GM12878 (cell line): Measurements from ENCODE around the gene UNC5CL. TPM values are rescaled to one million over a fixed set of nuclear protein-coding genes. Genes with fewer than 3 reads are reported as not detected.
A peak's percentile ranks its signal among the peaks of the same experiment; 100 is the strongest.

Source experiments
- ATAC-seq: fragments of 200-7000 bp; cut with Tn5 transposase; 3 replicates; pipeline ENCODE4 v1.9.1; 2020; ENCODE audit warnings: mild to moderate bottlenecking, moderate library complexity
- BruUV-seq: library from RNA; stranded (reverse); fragments of 400-500 nt; replicated peaks from 2 replicates; lab custom pipeline; 2021; lab: Mats Ljungman, UMichigan
- CTCF ChIA-PET: fragments of 300-600 bp; sonication (Branson Sonifier 250); formaldehyde crosslinking; extraction: SDS; loops from one replicate; lab custom pipeline; 2021; ENCODE audit warnings: inconsistent platforms; lab: Yijun Ruan, JAX
- POLR2A ChIA-PET: fragments of 350-600 bp; formaldehyde crosslinking; extraction: SDS; loops from one replicate; lab custom pipeline; 2021; ENCODE audit warnings: inconsistent platforms; lab: Charles Lee
- RAD21 ChIA-PET: fragments of 300-600 bp; sonication (Branson Sonifier 250); formaldehyde crosslinking; loops from one replicate; lab custom pipeline; 2023; ENCODE audit warnings: antibody characterized with exemption; ENCODE audit not compliant: unreplicated experiment; lab: Charles Lee
- SMC1A ChIA-PET: fragments of 300-600 bp; sonication (Branson Sonifier 250); formaldehyde crosslinking; loops from one replicate; lab custom pipeline; 2023; ENCODE audit not compliant: unreplicated experiment, uncharacterized antibody; lab: Charles Lee
- DNase-seq: peaks from one replicate; pipeline ENCODE4 v3.0.0-alpha.2; 2011; ENCODE audit warnings: low read depth, low spot score
- FAIRE-seq: peaks from 3 replicates; lab custom pipeline; 2011; peaks lifted over from hg19 to GRCh38; lab: Jason Lieb, UNC
- H2AFZ ChIP-seq: 2 replicates; pipeline ENCODE4 v1.6.0; 2011; ENCODE audit warnings: low read depth, low read length, control low read depth; ENCODE audit not compliant: control insufficient read depth
- H3K27ac ChIP-seq: 2 replicates; pipeline ENCODE4 v1.5.1; 2011; ENCODE audit warnings: control low read depth; ENCODE audit not compliant: control insufficient read depth, insufficient read depth
- H3K27me3 ChIP-seq, 2 experiments: replicated peaks in 1 of 2; 2 replicates each; pipeline versions ENCODE4 v1.6.0 to v1.6.1; 2011; ENCODE audit warnings: low read length in 1 of 2; ENCODE audit not compliant: control insufficient read depth in 2 of 2, insufficient read depth in 2 of 2
- H3K36me3 ChIP-seq, 2 experiments: 2 replicates each; pipeline ENCODE4 v1.5.1; 2011; ENCODE audit warnings: low read length in 1 of 2; ENCODE audit not compliant: control insufficient read depth in 2 of 2, insufficient read depth in 2 of 2
- H3K4me1 ChIP-seq: 2 replicates; pipeline ENCODE4 v1.6.1; 2011; ENCODE audit warnings: mild to moderate bottlenecking, low read length, moderate library complexity, mixed read lengths; ENCODE audit not compliant: control insufficient read depth, insufficient read depth
- H3K4me2 ChIP-seq: 2 replicates; pipeline ENCODE4 v1.6.0; 2011; ENCODE audit warnings: control low read depth; ENCODE audit not compliant: control insufficient read depth, insufficient read depth
- H3K4me3 ChIP-seq: fragments of 200-600 bp; sonication (generic); 2 replicates; pipeline ENCODE4 v1.5.1; 2016
- H3K79me2 ChIP-seq: 2 replicates; pipeline ENCODE4 v1.6.0; 2011; ENCODE audit warnings: low read length; ENCODE audit not compliant: control insufficient read depth, insufficient read depth
- H3K9ac ChIP-seq: 2 replicates; pipeline ENCODE4 v1.8.0; 2011; ENCODE audit warnings: low read length, control low read depth, mixed read lengths; ENCODE audit not compliant: control insufficient read depth, insufficient read depth
- H3K9me3 ChIP-seq: replicated peaks from 3 replicates; pipeline ENCODE4 v1.5.1; 2011; ENCODE audit warnings: mild to moderate bottlenecking, low read length; ENCODE audit not compliant: control insufficient read depth, insufficient read depth
- H4K20me1 ChIP-seq: 2 replicates; pipeline ENCODE4 v1.6.0; 2011; ENCODE audit not compliant: control insufficient read depth, insufficient read depth
- CBFB ChIP-seq: IDR thresholded peaks from 2 replicates; pipeline ENCODE4 v1.6.1; 2016; ENCODE audit warnings: antibody characterized with exemption, low read depth
- CBX3 ChIP-seq: fragments of 200-600 bp; sonication (generic); IDR thresholded peaks from 2 replicates; pipeline ENCODE4 v1.6.1; 2016; ENCODE audit warnings: low read depth, borderline replicate concordance
- CEBPB ChIP-seq, 2 experiments: fragments of 150-350 bp in 1 of 2; IDR thresholded peaks; 2 replicates each; pipeline ENCODE4 v1.6.1; 2012 to 2014; ENCODE audit warnings: low read depth in 2 of 2, low read length in 2 of 2, borderline replicate concordance in 1 of 2, inconsistent platforms in 1 of 2
- JUNB ChIP-seq: IDR thresholded peaks from 2 replicates; pipeline ENCODE4 v1.6.1; 2016; ENCODE audit warnings: antibody characterized with exemption, mild to moderate bottlenecking
- JUND ChIP-seq: IDR thresholded peaks from 2 replicates; pipeline ENCODE4 v1.6.1; 2012; ENCODE audit warnings: low read depth, mild to moderate bottlenecking, low read length, improper control_type of control experiment, moderate library complexity
- MEF2A ChIP-seq: IDR thresholded peaks from 2 replicates; pipeline ENCODE4 v1.6.1; 2011; ENCODE audit warnings: low read depth, mild to moderate bottlenecking, low read length, moderate library complexity; ENCODE audit not compliant: insufficient read depth
- POLR2AphosphoS5 ChIP-seq: IDR thresholded peaks from 2 replicates; pipeline ENCODE4 v1.6.1; 2011; ENCODE audit warnings: mild to moderate bottlenecking, low read length, inconsistent platforms
- SIX5 ChIP-seq: IDR thresholded peaks from 2 replicates; pipeline ENCODE4 v1.6.1; 2011; ENCODE audit warnings: mild to moderate bottlenecking, low read depth, low read length, moderate library complexity; ENCODE audit not compliant: severe bottlenecking
- TAF1 ChIP-seq: IDR thresholded peaks from 2 replicates; pipeline ENCODE4 v1.6.1; 2011; ENCODE audit warnings: mild to moderate bottlenecking, low read depth, low read length, borderline replicate concordance
- TCF3 ChIP-seq: IDR thresholded peaks from 2 replicates; pipeline ENCODE4 v1.6.1; 2012; ENCODE audit warnings: low read depth, mild to moderate bottlenecking, low read length, borderline replicate concordance; ENCODE audit not compliant: insufficient read depth
- USF1 ChIP-seq: IDR thresholded peaks from 2 replicates; pipeline ENCODE4 v1.6.1; 2011; ENCODE audit warnings: borderline replicate concordance, low read depth, mild to moderate bottlenecking, moderate library complexity, mixed read lengths, low read length; ENCODE audit not compliant: insufficient read depth; ENCODE audit errors: extremely low read length
- ZNF24 ChIP-seq: fragments of 450-650 bp; IDR thresholded peaks from 2 replicates; pipeline ENCODE4 v1.6.1; 2017; ENCODE audit warnings: antibody characterized with exemption, mild to moderate bottlenecking
- ZNF274 ChIP-seq: IDR thresholded peaks from one replicate; pipeline ENCODE4 v1.8.0; 2011; ENCODE audit not compliant: insufficient read length, insufficient read depth
- WGBS: methylation state at CpG from one replicate; pipeline ENCODE4 v1.1.6; 2016; ENCODE audit warnings: low lambda C conversion rate; ENCODE audit not compliant: insufficient replicate concordance, insufficient coverage; ENCODE audit errors: missing lambda C conversion rate; 5-methylcytosine and 5-hydroxymethylcytosine counted together
- in situ Hi-C: fragments of 300-500 bp; cut with MboI; formaldehyde crosslinking; loops from 9 replicates; pipeline ENCODE4 v1.14.3; 2018; ENCODE audit warnings: mixed read lengths
- intact Hi-C: fragments of 100-400 bp; cut with micrococcal nuclease; formaldehyde crosslinking; loops from one replicate; pipeline ENCODE4 v1.14.2; 2022; ENCODE audit not compliant: unreplicated experiment
- polyA plus RNA-seq, 11 experiments: library from polyadenylated mRNA; depleted of rRNA in 4 of 11; unstranded in 6 of 11; stranded (reverse) in 5 of 11; fragments of >200 nt; fragmentation: Nextera tagmentation in 4 of 11; fragmentation: Illumina TruSeq in 1 of 11; extraction: Ambion mirVana in 4 of 11; extraction: Trizol in 1 of 11; gene quantifications; 1 replicate in 1 of 11; 2 replicates in 10 of 11; pipeline versions ENCODE4 v1.2.1 to v1.2.3, GENCODE V29; 2011 to 2016; ENCODE audit warnings: inconsistent platforms in 2 of 11, missing spikeins in 2 of 11, low read depth in 1 of 11
- total RNA-seq, 4 experiments: library from RNA; depleted of rRNA in 3 of 4; stranded (reverse); fragments of >200 nt in 3 of 4; fragmentation: Illumina TruSeq in 1 of 4; extraction: Trizol in 1 of 4; gene quantifications; 2 replicates each; pipeline versions ENCODE4 v1.2.1 to v1.2.3, GENCODE V29; 2013 to 2021
- TF ChIP-seq, protein P1 (sequence below): fragments of 450-650 bp; IDR thresholded peaks from 2 replicates; pipeline ENCODE4 v1.6.1; 2017; ENCODE audit warnings: antibody characterized with exemption, mild to moderate bottlenecking, moderate library complexity
- TF ChIP-seq, protein P2 (sequence below): fragments of 450-650 bp; IDR thresholded peaks from 2 replicates; pipeline ENCODE4 v1.6.1; 2016; ENCODE audit warnings: mild to moderate bottlenecking

The UNC5CL gene
- total and polyA plus RNA-seq, 10 of the 15 experiments (the other 5 are each of a cell fraction or from before 2014, with no cell fraction given) = 0.11 to 1.2 (median 0.46) TPM; not detected in 1

- TF ChIP-seq, protein P1, sequence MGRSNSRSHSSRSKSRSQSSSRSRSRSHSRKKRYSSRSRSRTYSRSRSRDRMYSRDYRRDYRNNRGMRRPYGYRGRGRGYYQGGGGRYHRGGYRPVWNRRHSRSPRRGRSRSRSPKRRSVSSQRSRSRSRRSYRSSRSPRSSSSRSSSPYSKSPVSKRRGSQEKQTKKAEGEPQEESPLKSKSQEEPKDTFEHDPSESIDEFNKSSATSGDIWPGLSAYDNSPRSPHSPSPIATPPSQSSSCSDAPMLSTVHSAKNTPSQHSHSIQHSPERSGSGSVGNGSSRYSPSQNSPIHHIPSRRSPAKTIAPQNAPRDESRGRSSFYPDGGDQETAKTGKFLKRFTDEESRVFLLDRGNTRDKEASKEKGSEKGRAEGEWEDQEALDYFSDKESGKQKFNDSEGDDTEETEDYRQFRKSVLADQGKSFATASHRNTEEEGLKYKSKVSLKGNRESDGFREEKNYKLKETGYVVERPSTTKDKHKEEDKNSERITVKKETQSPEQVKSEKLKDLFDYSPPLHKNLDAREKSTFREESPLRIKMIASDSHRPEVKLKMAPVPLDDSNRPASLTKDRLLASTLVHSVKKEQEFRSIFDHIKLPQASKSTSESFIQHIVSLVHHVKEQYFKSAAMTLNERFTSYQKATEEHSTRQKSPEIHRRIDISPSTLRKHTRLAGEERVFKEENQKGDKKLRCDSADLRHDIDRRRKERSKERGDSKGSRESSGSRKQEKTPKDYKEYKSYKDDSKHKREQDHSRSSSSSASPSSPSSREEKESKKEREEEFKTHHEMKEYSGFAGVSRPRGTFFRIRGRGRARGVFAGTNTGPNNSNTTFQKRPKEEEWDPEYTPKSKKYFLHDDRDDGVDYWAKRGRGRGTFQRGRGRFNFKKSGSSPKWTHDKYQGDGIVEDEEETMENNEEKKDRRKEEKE = no peak
- no peak for TF ChIP-seq JUNB
- no peak for TF ChIP-seq USF1
- no peak for TF ChIP-seq SIX5
These were observed 11.0 kb downstream of the UNC5CL start (continued) for GRCh38 chr6:41027799-41028560.

GRCh38 chr6:41027241-41027640 is 11.8 kb downstream of the UNC5CL start:
- no peak for FAIRE-seq
- Histone ChIP-seq H3K27ac (no peak overlapping the region), H3K9me3 (no peaks in the 10 kb centered on the region), H3K27me3 (no peaks in the 10 kb centered on the region), H4K20me1 (no peaks in the 10 kb centered on the region; the same call in 1 of the 2 replicates), H3K4me3 (no peak overlapping the region), H3K36me3 (no peaks in the 10 kb centered on the region), H3K79me2 (no peaks in the 10 kb centered on the region), H3K9ac (peak overlapping the region; percentile 50), H2AFZ (peak overlapping the region; percentile 91), H3K4me1 (peaks cover 8% of the 10 kb centered on the region), H3K4me2 (peak overlapping the region; percentile 94)
- CTCF ChIA-PET = interaction anchor here (0.7 to 5.2 kb wide), 15 partner anchors 8 to 155 kb away, joined by 3 to 57 read pairs (median 8); partner anchors contain the start of gene UNC5CL
- DNase-seq = no peak
- POLR2A ChIA-PET = no interaction called here
- in situ Hi-C loops (no loop called here), intact Hi-C loops (no loop called here)
- 31% methylated on average over 4 of the region's 4 CpGs for WGBS
- no TSS peak for BruUV-seq
- RAD21 ChIA-PET = interaction anchor here (1.3 kb wide), 1 partner anchor 181 kb away, joined by 5 read pairs; no protein-coding TSS in a partner anchor
- no peak for ATAC-seq
- SMC1A ChIA-PET = interaction anchor here (1.5 to 3.8 kb wide), 2 partner anchors 13 to 29 kb away, joined by 3 to 13 read pairs; no protein-coding TSS in a partner anchor
- TF ChIP-seq CBX3 (no peak), ZNF24 (no peak), TAF1 (no peak), TCF3 (no peak), CBFB (no peak), CEBPB (IDR thresholded peaks at IDR 0.05; ENCODE audit: borderline replicate concordance in 1 of 2, low read depth in 2 of 2, low read length in 2 of 2) (no peak), JUND (no peak), POLR2AphosphoS5 (no peak), ZNF274 (no peak), MEF2A (no peak)
- TF ChIP-seq, protein P2, sequence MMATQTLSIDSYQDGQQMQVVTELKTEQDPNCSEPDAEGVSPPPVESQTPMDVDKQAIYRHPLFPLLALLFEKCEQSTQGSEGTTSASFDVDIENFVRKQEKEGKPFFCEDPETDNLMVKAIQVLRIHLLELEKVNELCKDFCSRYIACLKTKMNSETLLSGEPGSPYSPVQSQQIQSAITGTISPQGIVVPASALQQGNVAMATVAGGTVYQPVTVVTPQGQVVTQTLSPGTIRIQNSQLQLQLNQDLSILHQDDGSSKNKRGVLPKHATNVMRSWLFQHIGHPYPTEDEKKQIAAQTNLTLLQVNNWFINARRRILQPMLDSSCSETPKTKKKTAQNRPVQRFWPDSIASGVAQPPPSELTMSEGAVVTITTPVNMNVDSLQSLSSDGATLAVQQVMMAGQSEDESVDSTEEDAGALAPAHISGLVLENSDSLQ = no peak
